Esophagus squamous epithelium (tissue), 5 donors: ENCODE data around the gene RGL2. TPM values are rescaled to one million over a fixed set of nuclear protein-coding genes. Genes with fewer than 3 reads are reported as not detected.

Experiments
- DNase-seq: peaks from one replicate; lab custom pipeline; 2025; lab: John Stamatoyannopoulos, UW
- H3K27ac ChIP-seq, 4 donors: fragments of 200-600 bp; sonication (generic); one replicate each; pipeline ENCODE4 v1.5.1; 2016 to 2019; ENCODE audit warnings: mild to moderate bottlenecking in 1 of 4
- H3K27me3 ChIP-seq, 4 donors: fragments of 200-600 bp; sonication (generic); 1 replicate in 3 of 4; 2 replicates in 1 of 4; pipeline versions ENCODE4 v1.5.1 to v1.6.0; 2017 to 2021; ENCODE audit warnings: antibody characterized with exemption in 1 of 4
- H3K36me3 ChIP-seq, 3 donors: fragments of 200-600 bp; sonication (generic); one replicate each; pipeline ENCODE4 v1.5.1; 2016 to 2019
- H3K4me1 ChIP-seq, 3 donors: fragments of 200-600 bp; sonication (generic); one replicate each; pipeline ENCODE4 v1.5.1; 2017 to 2019
- H3K4me3 ChIP-seq, 4 donors: fragments of 200-600 bp; sonication (generic); 1 replicate in 3 of 4; 2 replicates in 1 of 4; pipeline ENCODE4 v1.5.1; 2016 to 2019; ENCODE audit warnings: mild to moderate bottlenecking in 2 of 4, moderate library complexity in 1 of 4
- H3K9me3 ChIP-seq, 3 donors: fragments of 200-600 bp; sonication (generic); one replicate each; pipeline ENCODE4 v1.5.1; 2016 to 2019
- POLR2A ChIP-seq, 4 donors: fragments of 450-650 bp; IDR thresholded peaks; one replicate each; pipeline ENCODE4 v1.6.1; 2017; ENCODE audit warnings: antibody characterized with exemption in 4 of 4, mild to moderate bottlenecking in 4 of 4, moderate library complexity in 3 of 4
- WGBS, 2 donors: methylation state at CpG; one replicate each; pipeline ENCODE4 v1.1.5; 2018; 5-methylcytosine and 5-hydroxymethylcytosine counted together
- intact Hi-C: fragments of 100-400 bp; cut with DNase I; formaldehyde crosslinking; loops from one replicate; pipeline ENCODE4 v1.15.0; 2022
- total RNA-seq, 4 donors: library from RNA; depleted of rRNA; stranded (reverse); fragments of >200 nt; gene quantifications; one replicate each; pipeline ENCODE4 v1.1.0, GENCODE V29; 2016
- TF ChIP-seq, protein P1 (sequence below), 6 experiments: fragments of 450-650 bp in 4 of 6; fragments of 200-600 bp in 2 of 6; sonication (generic) in 2 of 6; IDR thresholded peaks; one replicate each; pipeline ENCODE4 v1.5.1; 2016 to 2019; ENCODE audit warnings: antibody characterized with exemption in 6 of 6, mild to moderate bottlenecking in 4 of 6, moderate library complexity in 4 of 6
- donor health status: DM: yes; HTN: yes; CAD: no.

RGL2 gene
- total RNA-seq, 4 donors from 2014 or later: 54.9 to 78.7 (median 63.2) TPM

DNA sequence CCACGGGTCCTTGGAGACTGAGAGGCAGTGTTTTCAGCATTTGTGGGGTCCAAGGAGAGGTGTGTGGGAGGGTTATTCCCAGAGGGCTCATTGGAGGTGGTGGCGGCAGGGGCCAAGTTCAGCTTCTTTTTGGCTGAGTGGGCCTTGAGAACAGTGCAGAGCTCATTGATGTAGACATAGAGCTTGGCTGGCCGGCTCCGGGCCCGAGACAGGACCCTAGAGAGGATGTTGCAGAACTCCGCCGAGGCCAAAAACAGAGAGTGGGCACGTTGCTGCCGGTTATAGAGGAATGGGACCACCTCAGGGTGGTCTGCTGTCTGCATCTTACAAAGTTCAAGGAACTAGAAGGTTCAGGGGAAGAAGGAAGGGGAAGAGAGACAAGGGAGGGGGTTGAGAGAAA, 22.5 kb upstream of the RGL2 start:
- H3K36me3 ChIP-seq: peaks cover 19 to 36% (median 22%) of the 10 kb centered on the region in 3 donors
- TF ChIP-seq, protein P1, sequence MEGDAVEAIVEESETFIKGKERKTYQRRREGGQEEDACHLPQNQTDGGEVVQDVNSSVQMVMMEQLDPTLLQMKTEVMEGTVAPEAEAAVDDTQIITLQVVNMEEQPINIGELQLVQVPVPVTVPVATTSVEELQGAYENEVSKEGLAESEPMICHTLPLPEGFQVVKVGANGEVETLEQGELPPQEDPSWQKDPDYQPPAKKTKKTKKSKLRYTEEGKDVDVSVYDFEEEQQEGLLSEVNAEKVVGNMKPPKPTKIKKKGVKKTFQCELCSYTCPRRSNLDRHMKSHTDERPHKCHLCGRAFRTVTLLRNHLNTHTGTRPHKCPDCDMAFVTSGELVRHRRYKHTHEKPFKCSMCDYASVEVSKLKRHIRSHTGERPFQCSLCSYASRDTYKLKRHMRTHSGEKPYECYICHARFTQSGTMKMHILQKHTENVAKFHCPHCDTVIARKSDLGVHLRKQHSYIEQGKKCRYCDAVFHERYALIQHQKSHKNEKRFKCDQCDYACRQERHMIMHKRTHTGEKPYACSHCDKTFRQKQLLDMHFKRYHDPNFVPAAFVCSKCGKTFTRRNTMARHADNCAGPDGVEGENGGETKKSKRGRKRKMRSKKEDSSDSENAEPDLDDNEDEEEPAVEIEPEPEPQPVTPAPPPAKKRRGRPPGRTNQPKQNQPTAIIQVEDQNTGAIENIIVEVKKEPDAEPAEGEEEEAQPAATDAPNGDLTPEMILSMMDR (IDR thresholded peaks at IDR 0.05): no peak
- no peak for TF ChIP-seq POLR2A (IDR thresholded peaks at IDR 0.05)
- 75 to 80% methylated on average over 4 of the region's 9 CpGs for WGBS, 2 donors
- peak overlapping the region in 2 of 4 donors; percentile 86 to 91 for H3K4me3 ChIP-seq
- H3K4me1 ChIP-seq: peaks cover 43 to 68% (median 53%) of the 10 kb centered on the region in 3 donors
- H3K27ac ChIP-seq: peak overlapping the region; percentile 93 to 97 (median 96)
- H3K9me3 ChIP-seq: no peaks in the 10 kb centered on the region
- no peaks in the 10 kb centered on the region for H3K27me3 ChIP-seq
- DNase-seq: no peak
- intact Hi-C loops: no loop called here

DNA sequence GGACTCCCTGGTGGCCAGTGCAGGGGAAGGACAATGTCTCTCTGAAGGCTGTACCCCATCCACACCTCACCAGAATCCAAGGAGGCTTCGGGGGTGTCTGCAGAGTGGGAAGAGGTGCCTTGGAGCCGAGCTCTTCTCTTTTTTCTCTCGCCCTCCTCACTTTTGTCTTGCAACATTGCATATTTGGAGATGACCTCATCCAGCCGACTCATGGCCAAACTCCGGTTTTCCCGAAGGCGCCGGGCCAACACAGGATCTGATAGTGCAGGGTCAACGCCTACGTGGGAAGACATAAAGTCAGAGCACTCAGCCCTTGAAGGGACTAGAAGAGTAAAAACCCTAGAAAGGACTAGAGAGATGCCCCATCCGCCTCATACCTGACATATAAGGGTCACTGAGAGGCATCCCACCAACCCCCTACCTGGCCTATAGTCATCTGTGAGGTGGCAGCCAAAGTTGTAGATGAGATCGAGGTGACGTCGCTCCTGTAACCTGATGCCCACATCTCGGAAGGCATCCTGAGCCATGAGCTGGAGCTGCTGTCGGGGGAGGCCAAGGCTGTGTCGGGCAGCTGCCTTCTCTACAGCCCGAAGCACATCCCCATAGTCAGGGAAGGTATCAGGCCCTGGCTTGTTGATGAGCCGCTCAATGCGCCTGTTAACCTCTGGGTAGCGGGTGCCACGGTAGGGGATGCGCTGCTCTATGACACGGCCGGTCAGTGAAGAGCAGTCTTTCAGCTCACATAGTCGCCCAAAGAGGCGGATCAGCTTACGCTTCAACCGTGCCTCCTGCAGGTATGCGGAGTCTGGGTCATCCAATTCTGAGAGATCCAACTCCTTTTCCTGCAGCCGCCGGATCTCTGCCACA, 21.8 kb upstream of the RGL2 start:
- no peak for TF ChIP-seq POLR2A (IDR thresholded peaks at IDR 0.05)
- TF ChIP-seq, protein P1 (IDR thresholded peaks at IDR 0.05): no peak
- Histone ChIP-seq H3K27me3 (no peaks in the 10 kb centered on the region), H3K4me3 (peak overlapping the region in 1 of 4 donors; percentile 4), H3K36me3 (peaks cover 19 to 43% (median 22%) of the 10 kb centered on the region in 3 donors), H3K4me1 (peaks cover 47 to 75% (median 56%) of the 10 kb centered on the region in 3 donors), H3K27ac (peak overlapping the region in 3 of 4 donors; percentile 57 to 97 (median 77)), H3K9me3 (no peaks in the 10 kb centered on the region)
- no peak for DNase-seq
- WGBS, 2 donors: 46 to 58% methylated on average over 11 to 25 of the region's 32 CpGs
- intact Hi-C loops: no loop called here

DNA sequence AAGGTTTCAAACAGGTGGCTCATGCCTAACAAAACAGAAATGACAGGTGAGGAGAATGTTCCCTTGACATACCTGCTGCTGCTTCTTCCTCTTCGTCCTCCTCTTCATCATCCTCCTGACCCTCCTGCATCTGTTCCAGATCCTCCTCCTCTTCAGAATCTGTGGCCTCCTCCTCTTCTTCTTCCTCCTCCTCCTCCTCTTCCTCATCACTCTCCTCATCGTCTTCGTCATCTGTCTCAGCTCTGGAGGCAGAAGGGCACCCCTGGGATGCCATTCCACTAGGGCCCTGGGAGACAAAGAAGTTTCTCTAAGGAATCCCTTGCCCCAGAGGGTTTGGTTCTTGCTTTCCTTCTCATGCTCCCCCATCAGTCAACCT, 21.2 kb upstream of the RGL2 start:
- 77 to 87% methylated on average over 3 of the region's 3 CpGs for WGBS, 2 donors
- intact Hi-C loops: no loop called here
- Histone ChIP-seq H3K36me3 (peaks cover 19 to 43% (median 22%) of the 10 kb centered on the region in 3 donors), H3K27me3 (no peaks in the 10 kb centered on the region), H3K4me1 (peaks cover 53 to 81% (median 62%) of the 10 kb centered on the region in 3 donors), H3K9me3 (no peaks in the 10 kb centered on the region), H3K4me3 (no peak overlapping the region), H3K27ac (peak overlapping the region in 3 of 4 donors; percentile 57 to 97 (median 77))
- DNase-seq: no peak
- TF ChIP-seq POLR2A (IDR thresholded peaks at IDR 0.05): no peak
- TF ChIP-seq, protein P1 (IDR thresholded peaks at IDR 0.05): no peak

DNA sequence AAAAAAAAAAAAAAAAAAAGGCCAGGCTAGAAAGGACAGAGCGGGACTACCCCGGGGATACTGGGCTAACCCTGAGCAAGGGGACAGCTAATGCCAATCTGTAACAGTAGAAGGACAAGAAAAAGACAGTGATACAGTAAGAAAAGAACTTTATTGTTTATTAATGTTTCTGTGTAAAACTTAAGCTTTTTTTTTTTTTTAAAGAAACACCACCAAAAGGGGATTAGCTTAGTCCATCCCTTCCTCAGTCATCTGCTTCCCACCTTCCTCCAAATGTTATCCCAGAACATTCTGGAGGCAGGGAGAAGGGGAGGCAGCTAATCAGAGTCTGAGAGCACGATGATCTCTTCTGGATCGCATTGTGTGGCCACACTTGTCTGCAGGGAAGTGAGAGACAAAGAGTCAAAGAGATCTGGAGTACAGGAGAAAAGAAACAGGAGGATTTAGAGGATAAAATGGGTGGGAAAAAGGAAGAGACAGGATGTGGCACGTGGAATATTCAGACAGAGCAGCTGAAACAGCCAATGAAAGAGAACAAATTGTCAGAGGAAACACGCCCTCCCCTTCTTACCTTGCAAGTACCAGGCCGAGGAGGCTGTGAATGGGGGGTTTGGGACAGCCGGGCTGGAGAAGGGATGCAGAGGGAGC, 19.8 kb upstream of the RGL2 start:
- TF ChIP-seq, protein P1 (IDR thresholded peaks at IDR 0.05): no peak
- TF ChIP-seq POLR2A (IDR thresholded peaks at IDR 0.05): no peak
- no peak for DNase-seq
- WGBS, 2 donors: 58 to 65% methylated on average over 8 of the region's 8 CpGs
- Histone ChIP-seq H3K4me3 (peak overlapping the region; percentile 45 to 76 (median 58)), H3K36me3 (peaks cover 19 to 43% (median 22%) of the 10 kb centered on the region in 3 donors), H3K4me1 (peaks cover 50 to 81% (median 62%) of the 10 kb centered on the region in 3 donors), H3K27me3 (no peaks in the 10 kb centered on the region), H3K27ac (peak overlapping the region; percentile 23 to 93 (median 89)), H3K9me3 (no peaks in the 10 kb centered on the region)
- intact Hi-C loops: no loop called here
